Mesothelial cell of epicardium (in vitro differentiated cells): ENCODE results near the gene IGF2R. TPM values are rescaled to one million over a fixed set of nuclear protein-coding genes. Genes with fewer than 3 reads are reported as not detected.

Experiments used
- DNase-seq, 2 experiments: peaks; one replicate each; pipeline ENCODE4 v3.0.0; 2021; ENCODE audit warnings: low spot score in 2 of 2; ENCODE audit not compliant: unreplicated experiment in 2 of 2
- H3K27ac Mint-ChIP-seq: 2 replicates; pipeline ENCODE4 v1.8.0; 2021; ENCODE audit warnings: mixed read lengths
- H3K27me3 Mint-ChIP-seq: 2 replicates; pipeline ENCODE4 v1.8.0; 2021; ENCODE audit warnings: low read depth, mixed read lengths
- H3K36me3 Mint-ChIP-seq: 2 replicates; pipeline ENCODE4 v1.8.0; 2021; ENCODE audit warnings: mixed read lengths
- H3K4me1 Mint-ChIP-seq: 2 replicates; pipeline ENCODE4 v1.8.0; 2021; ENCODE audit warnings: mixed read lengths
- H3K4me3 Mint-ChIP-seq: 2 replicates; pipeline ENCODE4 v1.8.0; 2021; ENCODE audit warnings: mild to moderate bottlenecking, moderate library complexity, mixed read lengths
- H3K9me3 Mint-ChIP-seq: 2 replicates; pipeline ENCODE4 v1.8.0; 2021; ENCODE audit warnings: mixed read lengths
- total RNA-seq: library from RNA; stranded (reverse); gene quantifications from 3 replicates; pipeline ENCODE4 v1.2.1, GENCODE V29; 2021
- TF ChIP-seq, protein P1 (sequence below): fragments of 200-600 bp; sonication (generic); IDR thresholded peaks from one replicate; pipeline ENCODE4 v1.5.0; 2021; ENCODE audit warnings: antibody characterized with exemption; ENCODE audit not compliant: unreplicated experiment

The IGF2R gene
- total RNA-seq, 1 donor from 2014 or later = 112 TPM

DNA sequence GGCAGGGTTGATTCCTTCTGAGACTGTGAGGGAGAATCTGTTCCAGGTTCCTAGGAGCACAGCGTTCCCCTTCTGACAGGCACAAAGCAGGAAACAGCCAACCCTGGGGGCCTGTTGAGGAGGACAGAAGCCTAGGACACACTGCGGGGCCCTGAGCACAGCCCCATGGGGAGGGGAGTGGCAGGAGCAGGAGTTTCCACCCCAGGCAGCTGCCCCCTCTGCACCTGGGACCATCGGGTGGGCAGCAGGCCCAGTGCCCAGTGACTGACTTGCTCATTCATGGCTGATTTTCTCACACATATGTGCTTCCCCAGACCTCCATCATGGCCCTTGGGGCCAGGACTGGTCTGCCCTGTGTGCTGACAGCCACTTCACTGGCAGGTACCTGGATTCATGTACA, 146.5 kb downstream of the IGF2R start:
- TF ChIP-seq, protein P1, sequence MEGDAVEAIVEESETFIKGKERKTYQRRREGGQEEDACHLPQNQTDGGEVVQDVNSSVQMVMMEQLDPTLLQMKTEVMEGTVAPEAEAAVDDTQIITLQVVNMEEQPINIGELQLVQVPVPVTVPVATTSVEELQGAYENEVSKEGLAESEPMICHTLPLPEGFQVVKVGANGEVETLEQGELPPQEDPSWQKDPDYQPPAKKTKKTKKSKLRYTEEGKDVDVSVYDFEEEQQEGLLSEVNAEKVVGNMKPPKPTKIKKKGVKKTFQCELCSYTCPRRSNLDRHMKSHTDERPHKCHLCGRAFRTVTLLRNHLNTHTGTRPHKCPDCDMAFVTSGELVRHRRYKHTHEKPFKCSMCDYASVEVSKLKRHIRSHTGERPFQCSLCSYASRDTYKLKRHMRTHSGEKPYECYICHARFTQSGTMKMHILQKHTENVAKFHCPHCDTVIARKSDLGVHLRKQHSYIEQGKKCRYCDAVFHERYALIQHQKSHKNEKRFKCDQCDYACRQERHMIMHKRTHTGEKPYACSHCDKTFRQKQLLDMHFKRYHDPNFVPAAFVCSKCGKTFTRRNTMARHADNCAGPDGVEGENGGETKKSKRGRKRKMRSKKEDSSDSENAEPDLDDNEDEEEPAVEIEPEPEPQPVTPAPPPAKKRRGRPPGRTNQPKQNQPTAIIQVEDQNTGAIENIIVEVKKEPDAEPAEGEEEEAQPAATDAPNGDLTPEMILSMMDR = no peak
- no peak for DNase-seq
- no peaks in the 10 kb centered on the region for H3K27me3 Mint-ChIP-seq
- no peak overlapping the region for H3K27ac Mint-ChIP-seq
- H3K9me3 Mint-ChIP-seq = peaks cover 3% of the 10 kb centered on the region
- peaks cover 25% of the 10 kb centered on the region for H3K36me3 Mint-ChIP-seq
- H3K4me1 Mint-ChIP-seq = peaks cover 9% of the 10 kb centered on the region
- H3K4me3 Mint-ChIP-seq = no peak overlapping the region

DNA sequence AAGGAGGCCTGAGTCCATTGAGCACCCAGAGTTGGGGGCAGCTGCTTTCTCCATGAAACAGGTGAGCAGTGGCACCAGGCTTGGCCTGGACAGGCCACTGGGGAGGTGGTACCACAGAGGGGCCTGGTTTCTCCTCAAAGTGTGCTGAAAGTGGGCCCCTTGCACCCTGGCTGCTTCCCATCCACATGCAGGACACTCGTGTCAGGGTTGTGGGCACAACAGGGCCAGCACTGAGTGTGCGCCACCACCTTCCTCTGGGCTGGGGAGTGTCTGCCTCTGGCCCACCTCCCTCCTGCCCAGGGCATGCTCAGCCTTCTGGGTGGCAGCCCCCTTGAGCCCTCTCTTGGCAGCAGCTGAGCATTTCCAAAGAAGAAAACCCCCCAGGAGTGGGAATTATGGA, 147.5 kb downstream of the IGF2R start:
- H3K9me3 Mint-ChIP-seq = peaks cover 3% of the 10 kb centered on the region
- H3K4me3 Mint-ChIP-seq = no peak overlapping the region
- no peak overlapping the region for H3K27ac Mint-ChIP-seq
- H3K27me3 Mint-ChIP-seq = no peaks in the 10 kb centered on the region
- TF ChIP-seq, protein P1 = no peak
- peaks cover 25% of the 10 kb centered on the region for H3K36me3 Mint-ChIP-seq
- peaks cover 9% of the 10 kb centered on the region for H3K4me1 Mint-ChIP-seq
- no peak for DNase-seq

DNA sequence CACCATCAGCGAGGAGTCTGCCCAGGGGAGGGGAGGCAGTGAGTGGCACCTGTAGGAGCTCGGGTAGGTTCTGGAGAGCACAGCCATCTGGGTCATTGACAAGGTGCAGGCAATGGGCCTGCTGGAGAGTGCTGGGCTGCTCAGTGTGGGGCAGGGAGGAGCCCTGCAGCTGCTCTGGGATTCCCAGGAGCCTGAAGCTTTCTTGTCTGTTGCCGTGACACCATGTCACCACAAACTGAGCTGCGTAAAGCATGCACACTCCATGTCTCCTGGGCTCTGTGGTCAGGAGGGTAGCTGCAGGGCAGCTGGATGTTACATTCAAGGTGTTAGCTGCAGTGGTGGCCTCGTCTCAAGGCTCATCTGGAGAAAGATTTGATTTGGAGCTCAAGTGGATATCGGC, 148.3 kb downstream of the IGF2R start:
- Mint-ChIP-seq H3K4me3 (no peak overlapping the region), H3K9me3 (peaks cover 3% of the 10 kb centered on the region), H3K4me1 (peaks cover 9% of the 10 kb centered on the region), H3K27me3 (no peaks in the 10 kb centered on the region), H3K27ac (no peak overlapping the region), H3K36me3 (peaks cover 26% of the 10 kb centered on the region)
- DNase-seq = no peak
- TF ChIP-seq, protein P1 = no peak

DNA sequence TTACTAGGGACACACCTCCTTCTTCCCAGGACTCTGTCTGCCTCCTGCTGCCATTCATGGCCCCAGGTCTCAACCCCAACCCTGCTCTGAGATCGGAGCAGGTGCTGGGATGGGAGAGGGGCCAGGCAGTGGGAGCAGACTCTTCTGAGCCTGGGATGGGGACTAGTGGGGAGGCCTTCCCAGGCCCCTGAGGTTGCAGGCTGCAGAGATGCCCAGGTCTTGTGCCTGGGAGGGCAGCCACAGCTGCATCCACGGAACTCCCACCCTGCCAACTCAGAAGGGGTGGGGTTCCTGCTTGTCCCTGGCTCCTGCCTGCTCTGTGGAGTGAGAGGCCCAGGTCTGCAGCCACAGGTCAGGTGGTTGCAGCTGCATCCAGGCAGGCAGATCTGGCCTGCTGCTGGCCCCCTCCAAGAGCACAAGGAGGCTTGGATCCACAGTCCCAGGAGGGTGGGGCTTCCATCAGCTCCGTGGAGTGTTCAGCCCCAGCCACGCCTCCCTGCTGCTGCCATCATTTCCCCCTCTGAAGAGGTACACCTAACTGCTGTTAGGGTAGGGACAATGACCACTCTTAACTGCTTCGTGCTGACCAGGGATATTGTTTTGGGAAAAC, 149.8 kb downstream of the IGF2R start:
- Mint-ChIP-seq H3K36me3 (peaks cover 21% of the 10 kb centered on the region), H3K4me1 (no peaks in the 10 kb centered on the region), H3K9me3 (peaks cover 3% of the 10 kb centered on the region), H3K4me3 (no peak overlapping the region), H3K27ac (no peak overlapping the region), H3K27me3 (no peaks in the 10 kb centered on the region)
- no peak for DNase-seq
- TF ChIP-seq, protein P1 = no peak

DNA sequence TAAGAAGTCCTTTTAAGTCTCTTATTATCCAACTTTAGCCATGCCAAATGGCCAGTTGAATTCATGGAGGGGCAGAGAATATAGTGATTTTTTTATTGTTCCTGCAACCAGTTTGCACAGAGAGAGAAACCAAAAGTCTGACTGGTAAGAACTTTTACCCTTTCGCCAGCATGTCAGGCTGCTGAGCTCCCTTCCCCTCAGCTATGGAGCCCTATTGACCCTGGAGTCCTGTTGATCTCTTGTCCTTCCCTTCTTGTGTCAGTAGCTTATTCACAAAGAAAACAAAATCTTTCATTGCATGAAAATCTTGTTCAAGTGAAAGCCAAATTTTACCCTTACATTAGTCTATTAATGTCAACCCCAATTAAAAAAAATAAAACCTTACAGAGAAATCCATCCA, 151.2 kb downstream of the IGF2R start:
- TF ChIP-seq, protein P1 = no peak
- Mint-ChIP-seq H3K36me3 (peaks cover 27% of the 10 kb centered on the region), H3K4me1 (no peaks in the 10 kb centered on the region), H3K27me3 (no peaks in the 10 kb centered on the region), H3K4me3 (no peak overlapping the region), H3K9me3 (peaks cover 10% of the 10 kb centered on the region), H3K27ac (no peak overlapping the region)
- no peak for DNase-seq

GRCh38 chr6:160121558-160121957, 152.7 kb downstream of the IGF2R start, which contains the start of gene SLC22A1:
Gene SLC22A1 (plus strand): TSS chr6:160121815. CDS start chr6:160121936, 121 bp downstream.
- no peak for DNase-seq
- H3K27me3 Mint-ChIP-seq = no peaks in the 10 kb centered on the region
- no peak within 1 kb of the TSS for H3K4me3 Mint-ChIP-seq
- TF ChIP-seq, protein P1 = no peak
- no peaks in the 10 kb centered on the region for H3K4me1 Mint-ChIP-seq
- H3K27ac Mint-ChIP-seq = no peak within 1 kb of the TSS
- H3K9me3 Mint-ChIP-seq = peaks cover 12% of the 10 kb centered on the region
- peaks cover 27% of the 10 kb centered on the region for H3K36me3 Mint-ChIP-seq
